ENCODE results near the gene HES2.
"Not testable (repeated sequence)": the region's sequence is repeated elsewhere in the genome, so short reads cannot be mapped to it uniquely, and the experiment has no call there.

HES2 gene

DNA sequence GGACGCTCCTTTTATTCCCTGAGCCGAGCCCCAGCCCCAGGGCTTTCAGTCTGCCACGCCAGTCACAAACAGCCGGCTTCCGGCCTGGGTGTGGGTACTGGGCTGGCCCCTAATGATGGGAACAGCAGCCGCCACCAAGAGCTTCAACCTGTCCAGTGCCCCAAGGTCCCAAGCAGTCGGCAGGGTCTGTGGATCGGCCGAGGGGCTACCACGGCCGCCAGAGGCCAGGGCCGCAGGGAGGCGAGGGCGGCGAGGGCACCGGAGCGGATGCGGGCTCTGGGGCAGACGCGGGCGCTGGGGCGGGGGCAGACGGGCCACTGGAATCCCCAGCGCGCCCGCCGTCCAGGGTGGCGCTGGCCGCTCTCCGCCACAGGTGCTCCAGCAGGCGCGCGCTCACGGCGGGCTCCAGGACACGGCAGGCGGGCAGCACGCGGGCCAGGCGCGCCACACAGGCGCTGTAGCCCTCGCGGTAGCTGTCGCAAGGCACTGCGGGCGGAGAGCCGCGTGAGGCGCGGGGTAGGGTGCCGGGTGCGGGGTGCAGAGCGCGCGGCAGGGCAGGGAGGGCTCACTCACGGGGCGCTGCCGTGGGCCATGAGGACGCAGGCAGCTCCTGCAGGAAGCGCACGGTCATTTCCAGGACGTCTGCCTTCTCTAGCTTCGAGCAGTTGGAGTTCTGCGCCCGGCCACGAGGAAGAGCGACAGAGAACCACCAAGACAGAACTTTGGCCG is 887 bp downstream of the HES2 start:
- no peak for DNase-seq (ENCODE audit: low read depth in 3 of 3)

DNA sequence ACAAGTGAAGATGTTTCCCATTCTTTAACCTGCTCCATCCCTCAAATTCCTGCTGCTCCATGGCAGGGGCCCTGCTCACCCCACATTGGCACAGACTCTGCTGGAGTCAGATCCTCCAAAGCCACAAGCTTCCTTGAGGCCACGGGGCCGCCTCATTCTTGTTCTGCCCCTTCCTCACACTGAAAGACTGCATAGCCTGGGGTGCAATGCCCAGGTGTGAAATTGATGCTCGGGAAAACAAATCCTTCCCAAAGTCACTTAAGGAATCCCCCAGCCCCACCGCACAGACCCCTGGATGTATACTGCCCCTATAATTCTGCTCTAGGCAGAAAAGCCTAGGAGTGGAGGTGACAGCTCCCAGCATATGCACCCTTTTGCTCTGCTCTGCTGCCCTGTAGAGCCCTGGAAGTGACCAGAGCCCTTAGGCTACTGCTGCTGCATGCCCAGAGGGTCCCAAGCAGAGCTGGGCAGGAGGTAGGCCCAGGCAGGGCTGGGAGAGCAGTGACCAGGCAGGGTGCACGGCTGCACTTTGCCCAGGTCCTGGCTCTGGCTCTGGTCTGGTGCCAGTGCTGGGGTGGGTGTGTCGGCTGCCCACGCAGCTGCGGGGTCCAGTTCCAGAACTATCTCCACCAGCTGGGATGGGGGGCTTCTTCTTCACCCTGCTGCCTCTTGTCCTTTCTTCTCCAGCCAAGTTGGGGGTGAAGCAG is 1.6 kb downstream of the HES2 start:
- DNase-seq (ENCODE audit: low read depth in 3 of 3): no peak

DNA sequence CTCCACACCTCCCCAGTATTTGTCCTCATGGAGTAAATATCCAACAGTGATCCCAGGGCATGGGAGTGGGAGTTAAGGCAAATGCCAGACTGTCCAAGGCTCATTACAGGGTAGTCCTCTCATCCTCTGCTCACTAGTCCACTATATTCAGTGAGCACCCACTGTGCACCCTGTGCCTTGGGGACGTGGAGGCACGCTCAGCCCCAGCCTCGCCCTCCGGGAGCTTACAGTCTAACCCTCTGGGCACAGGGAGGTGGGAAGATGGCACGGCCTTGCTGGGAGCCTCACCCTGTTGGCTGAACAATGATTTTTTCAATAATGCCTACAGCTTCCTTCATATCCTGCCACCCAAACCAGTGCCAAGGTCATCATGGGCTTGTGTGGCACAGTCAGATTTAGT is 2.8 kb downstream of the HES2 start:
- no peak for DNase-seq (ENCODE audit: low read depth in 3 of 3)

DNA sequence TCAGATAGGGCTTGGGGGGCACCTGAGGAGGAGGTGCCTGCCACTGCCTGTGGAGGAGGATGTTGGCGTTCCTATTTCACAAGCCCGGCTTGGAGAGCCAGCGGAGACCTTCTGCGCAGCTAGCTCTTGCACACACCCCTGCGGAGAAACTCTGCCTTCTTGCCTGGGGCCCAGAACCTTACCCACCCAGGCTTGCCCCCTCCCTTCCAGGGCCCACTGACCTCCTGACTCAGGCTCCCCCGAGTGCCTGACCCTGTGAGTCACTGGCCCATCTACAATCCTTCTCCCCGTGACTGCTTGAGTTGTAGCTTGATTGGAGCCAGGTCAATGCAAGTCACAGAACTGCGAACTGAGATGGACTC is 3.4 kb downstream of the HES2 start:
- no peak for DNase-seq (ENCODE audit: low read depth in 3 of 3)

DNA sequence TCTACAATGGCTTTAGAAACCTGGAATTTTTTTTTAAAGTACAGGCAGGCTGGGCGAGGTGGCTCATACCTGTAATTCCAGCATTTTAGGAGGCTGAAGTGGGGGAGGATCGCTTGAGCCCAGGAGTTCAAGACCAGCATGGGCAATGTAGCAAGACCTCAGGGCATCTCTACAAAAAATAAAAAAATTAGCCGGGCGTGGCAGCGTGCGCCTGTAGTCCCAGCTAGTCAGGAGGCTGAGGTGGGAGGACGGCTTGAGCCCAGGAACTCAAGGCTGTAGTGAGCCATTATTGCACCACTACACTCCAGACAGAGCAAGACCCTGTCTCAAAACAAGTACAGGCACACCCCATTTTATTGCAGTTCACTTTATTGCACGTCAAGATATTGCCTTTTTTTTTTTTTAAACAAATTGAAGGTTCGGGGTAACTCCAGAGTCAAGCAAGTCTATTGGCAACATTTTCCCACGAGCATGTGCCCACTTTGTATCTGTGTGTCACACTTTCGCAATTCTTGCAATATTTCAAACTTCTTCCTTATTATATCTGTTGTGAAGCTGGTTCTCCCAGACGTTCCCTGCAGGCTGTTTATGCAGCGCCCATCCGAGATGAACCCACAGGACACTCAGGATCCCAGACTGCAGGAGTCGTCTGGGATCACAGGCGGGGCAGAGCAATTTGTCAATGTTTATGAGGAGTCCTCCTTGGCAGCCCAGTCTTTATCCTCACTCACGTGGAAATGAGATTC is 4.7 kb downstream of the HES2 start:
- no peak for DNase-seq (ENCODE audit: low read depth in 3 of 3)

DNA sequence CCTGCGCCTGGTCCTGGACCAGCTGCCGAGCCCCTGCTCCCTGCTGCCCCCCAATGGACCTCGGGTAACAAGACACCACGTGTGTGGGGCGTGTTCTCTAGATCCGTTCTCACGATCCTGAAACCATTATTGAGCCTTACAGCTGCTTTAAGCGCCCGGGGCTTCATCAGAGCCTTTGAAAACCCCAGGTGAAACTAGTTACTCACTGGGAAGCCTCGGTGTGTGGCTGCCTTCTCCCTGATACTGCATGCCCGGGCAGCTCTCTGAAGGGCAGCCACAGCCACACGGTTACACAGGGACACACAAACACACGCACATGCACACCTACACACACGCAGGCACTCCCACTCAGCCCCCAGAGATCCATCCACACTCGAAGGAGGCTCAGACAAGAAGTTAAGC is 5.3 kb downstream of the HES2 start:
- DNase-seq (ENCODE audit: low read depth in 3 of 3): peak; percentile 11 to 41 (median 27)

DNA sequence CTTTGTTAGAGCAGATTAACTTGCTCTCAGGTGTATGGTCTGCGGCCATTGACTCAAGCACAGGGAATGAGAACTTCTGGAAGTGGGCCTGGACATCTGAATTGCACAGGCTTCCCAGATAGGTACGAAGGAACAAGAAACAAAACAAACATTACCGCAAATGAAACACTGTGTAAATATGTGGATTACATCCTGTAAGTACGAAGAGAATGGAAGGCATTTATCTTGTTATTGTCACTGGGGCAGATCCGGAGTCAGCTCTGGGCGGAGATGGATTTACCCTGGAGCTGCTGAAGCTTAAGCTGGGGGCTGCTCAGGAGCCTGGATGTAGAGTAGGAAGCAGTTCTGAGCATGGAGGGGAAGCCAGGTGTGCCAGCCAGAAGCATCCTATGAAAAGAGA is 6.8 kb downstream of the HES2 start:
- no peak for DNase-seq (ENCODE audit: low read depth in 3 of 3)

DNA sequence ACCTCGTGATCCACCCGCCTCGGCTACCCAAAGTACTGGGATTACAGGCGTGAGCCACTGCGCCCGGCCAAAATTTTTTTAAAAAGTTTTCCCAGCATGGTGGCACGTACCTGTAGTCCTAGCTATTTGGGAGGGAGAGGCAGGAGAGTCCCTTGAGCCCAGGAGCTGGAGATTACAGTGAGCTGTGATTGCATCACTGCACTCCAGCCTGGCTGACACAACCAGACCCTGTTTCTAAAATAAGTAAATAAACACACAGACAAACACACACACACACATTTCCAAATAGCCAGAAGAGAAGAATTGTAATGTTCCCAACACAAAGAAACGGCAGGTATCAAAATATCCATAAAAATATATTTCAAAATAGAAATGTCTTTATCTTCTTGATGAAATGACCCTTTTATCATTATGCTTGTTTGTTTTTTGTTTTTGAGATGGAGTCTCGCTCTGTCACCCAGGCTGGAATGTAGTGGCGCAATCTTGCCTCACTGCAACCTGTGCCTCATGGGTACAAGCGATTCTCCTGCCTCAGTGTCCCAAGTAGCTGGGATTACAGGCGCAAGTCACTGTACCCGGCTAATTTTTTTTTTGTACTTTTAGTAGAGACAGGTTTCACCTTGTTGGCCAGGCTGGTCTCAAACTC is 9.3 kb downstream of the HES2 start:
- DNase-seq (ENCODE audit: low read depth in 3 of 3): no peak

DNA sequence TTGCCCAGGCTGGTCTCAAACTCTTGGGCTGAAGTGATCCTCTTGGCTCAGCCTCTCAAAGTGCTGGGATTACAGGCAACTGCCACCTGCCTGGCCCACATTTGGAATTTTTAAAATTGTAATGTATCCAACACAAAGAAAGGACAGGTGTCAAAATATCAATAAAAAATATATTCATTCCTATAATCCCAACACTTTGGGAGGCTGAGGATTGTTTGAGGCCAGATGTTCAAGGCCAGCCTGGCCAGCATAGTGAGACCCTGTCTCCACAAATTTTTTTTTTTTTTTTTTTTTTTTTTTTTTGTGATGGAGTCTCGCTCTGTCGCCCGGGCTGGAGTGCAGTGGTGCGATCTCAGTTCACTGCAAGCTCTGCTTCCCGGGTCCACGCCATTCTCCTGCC is 10.0 kb downstream of the HES2 start:
- DNase-seq (ENCODE audit: low read depth in 3 of 3): no peak

DNA sequence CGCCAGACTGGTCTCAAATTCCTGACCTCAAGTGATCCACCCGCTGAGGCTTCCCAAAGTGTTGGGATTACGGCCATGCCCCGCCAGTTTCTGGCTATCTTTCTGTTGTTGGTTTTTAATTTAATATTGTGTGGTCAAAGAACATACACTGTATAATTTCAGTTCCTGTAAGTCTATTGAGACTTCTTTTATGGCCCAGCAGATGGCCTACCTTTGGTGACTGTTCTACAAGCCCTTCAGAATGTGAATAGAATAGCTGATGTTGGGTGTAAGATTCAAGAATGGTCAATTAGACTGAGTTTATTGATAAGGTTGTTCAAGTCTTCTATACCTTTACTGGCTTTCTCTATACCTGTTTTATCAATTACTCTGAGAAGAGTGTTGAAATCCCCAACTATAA is 10.7 kb downstream of the HES2 start:
- DNase-seq (ENCODE audit: low read depth in 3 of 3): no peak

DNA sequence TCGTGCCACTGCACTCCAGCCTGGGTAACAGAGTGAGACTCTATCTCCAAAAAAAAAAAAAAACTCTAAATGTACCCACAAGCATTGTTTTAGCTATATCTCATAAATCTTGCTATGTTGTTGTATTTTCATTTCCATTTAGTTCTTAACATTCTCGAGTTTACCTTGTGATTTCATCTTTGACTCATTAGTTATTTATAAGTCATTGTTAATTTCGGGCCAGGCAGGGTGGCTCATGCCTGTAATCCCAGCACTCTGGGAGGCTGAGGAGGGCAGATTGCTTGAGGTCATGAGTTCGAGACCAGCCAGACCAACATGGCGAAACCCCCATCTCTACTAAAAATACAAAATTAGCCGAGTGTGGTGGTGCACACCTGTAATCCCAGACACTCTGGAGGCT is 11.7 kb downstream of the HES2 start:
- DNase-seq (ENCODE audit: low read depth in 3 of 3): no peak

DNA sequence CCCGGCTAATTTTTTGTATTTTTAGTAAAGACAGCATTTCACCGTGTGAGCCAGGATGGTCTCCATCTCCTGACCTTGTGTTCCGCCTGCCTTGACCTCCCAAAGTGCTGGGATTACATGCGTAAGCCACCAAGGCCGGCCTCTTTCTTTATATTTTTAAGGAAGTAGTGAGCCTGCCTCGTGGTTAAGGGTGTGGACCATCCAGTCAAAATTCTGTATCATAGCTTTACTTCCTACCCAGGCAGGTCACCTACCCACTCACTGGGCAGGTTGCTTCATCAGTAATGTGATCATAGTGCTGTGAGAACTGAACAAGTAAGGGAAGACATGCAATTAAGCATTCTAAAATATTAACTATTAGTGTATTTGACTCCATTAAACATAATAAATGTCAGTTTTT is 18.0 kb downstream of the HES2 start:
- no peak for DNase-seq (ENCODE audit: low read depth in 3 of 3)

DNA sequence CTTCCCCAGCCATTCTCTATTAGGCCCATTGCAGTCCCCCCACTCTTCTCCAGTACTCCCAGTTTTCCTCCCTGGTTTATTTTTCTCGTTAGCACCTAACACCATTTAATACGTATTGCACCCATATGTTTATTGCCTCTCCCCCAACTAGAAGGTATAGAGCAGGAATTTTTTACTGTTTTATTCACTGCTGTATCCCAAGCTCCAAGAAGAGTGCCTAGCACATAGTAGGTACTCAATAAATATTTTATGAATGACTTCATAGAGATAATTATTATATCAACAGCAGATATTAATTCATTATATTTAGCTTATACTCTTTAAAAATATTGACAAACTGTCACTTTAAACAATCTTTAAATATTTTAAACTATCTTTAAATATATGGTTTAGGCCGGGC is 20.4 kb downstream of the HES2 start:
- no peak for DNase-seq (ENCODE audit: low read depth in 3 of 3)

DNA sequence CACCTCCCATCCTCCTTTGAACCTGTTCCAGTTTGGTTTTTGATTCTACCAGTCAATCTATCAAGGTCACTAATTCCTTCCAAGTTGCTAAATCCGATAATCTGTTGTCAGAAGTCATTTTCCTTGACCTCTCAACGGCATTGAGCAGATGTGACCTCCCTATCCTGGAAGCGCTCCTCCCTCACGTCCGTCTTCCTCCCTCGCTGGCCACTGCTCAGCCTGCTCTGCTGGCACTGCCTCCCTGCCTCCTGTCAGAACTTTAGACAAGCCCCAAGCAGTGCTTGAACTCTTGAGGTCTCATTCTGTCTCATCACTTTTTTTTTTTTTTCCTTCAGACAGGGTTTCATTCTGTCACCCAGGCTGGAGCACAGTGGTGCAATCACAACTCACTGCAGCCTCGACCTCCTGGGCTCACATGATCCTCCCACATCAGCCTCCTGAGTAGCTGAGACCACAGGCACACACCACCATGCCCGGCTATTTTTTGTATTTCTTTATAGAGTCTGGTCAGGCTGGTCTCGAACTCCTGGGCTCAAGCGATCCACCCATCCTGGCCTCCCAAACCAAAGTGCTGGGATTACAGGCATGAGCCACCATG is 21.8 kb downstream of the HES2 start:
- DNase-seq (ENCODE audit: low read depth in 3 of 3): no peak

DNA sequence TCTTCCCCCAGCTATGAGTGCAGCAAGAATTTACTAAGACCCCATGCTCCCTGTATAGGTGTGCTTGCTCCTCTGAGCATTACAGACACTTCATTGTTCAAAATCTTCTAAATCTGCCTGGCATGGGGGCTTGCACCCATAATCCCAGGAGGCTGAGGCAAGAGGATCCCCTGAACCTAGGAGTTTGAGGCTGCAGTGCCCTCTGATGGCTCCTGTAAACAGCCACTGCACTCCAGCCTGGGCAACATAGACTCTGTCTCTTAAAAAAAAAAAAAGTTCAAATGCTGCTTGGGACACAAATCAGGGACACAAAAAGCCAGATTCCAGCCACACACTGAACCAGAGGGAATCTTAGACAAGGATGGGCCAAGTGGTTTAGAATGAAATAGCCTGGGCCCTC is 22.7 kb downstream of the HES2 start:
- no peak for DNase-seq (ENCODE audit: low read depth in 3 of 3)

DNA sequence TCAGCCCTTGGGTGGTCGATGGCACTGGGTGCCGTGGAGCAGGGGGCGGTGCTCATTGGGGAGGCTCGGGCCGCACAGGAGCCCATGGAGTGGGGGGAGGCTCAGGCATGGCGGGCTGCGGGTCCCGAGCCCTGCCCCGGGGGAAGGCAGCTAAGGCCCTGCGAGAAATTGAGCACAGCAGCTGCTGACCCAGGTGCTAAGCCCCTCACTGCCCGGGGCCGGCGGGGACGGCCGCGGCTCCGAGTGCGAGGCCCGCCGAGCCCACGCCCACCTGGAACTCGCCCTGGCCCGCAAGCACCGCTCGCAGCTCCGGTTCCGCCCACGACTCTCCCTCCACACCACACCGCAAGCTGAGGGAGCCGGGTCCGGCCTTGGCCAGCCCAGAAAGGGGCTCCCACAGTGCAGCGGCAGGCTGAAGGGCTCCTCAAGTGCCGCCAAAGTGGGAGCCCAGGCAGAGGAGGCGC is 23.9 kb downstream of the HES2 start:
- DNase-seq (ENCODE audit: low read depth in 3 of 3): not testable (repeated sequence)

DNA sequence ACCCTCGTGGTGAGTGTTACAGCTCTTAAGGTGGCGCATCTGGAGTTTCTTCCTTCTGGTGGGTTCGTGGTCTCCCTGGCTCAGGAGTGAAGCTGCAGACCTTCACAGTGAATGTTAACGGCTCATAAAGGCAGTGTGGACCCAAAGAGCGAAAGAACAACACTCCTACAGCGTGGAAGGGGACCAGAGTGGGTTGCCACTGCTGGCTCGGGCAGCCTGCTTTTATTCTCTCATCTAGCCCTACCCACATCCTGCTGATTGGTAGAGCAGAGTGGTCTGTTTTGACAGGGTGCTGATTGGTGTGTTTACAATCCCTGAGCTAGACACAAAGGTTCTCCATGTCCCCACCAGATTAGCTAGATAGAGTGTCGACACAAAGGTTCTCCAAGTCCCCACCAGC is 24.6 kb downstream of the HES2 start:
- not testable (repeated sequence) for DNase-seq (ENCODE audit: low read depth in 3 of 3)

DNA sequence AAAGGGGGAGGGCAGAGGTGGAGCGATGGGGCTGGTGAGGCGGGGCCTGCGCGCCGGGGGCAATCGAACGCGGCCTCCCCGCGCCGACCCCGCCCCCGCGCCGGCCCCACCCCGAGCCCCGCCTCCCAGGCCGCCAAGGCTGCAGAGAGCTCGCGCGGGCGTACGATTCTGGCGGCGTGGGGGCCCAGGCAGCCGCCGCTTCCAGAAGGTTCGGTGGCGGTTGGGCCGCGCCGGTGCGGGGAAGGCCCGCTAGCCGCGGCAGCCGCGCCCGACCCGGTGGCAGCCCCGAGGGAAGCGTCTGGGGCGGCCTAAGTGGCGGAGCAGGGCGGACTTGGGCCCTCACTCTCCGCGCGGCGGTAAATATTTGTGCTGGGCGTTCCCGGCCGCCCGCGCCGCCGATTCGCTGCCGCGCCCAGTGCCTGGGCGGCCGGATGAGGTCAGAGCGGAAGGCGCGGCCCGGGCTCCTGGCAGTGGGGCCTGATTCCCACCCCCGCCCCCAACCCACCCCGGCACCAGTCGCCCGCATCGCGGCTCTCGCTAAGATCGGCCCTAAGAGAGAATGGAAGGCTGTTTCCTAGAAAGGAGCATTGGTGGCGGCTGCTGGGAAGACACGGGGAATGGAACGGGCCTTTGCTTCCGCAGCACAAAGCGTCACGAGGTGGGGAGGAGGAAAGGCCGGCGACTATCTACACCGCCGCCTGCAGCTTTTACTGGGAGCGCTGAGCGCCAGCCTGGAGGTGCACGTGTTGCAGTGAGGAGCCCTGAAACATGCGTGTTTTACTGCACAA is 26.1 kb downstream of the HES2 start, which contains the start of gene ACOT7:
TSS of gene ACOT7 (minus strand) at position 368 of the 788 bp plus-strand sequence. CDS start 368 bp downstream, outside the sequence.
- DNase-seq (ENCODE audit: low read depth in 3 of 3): peak; percentile 76 to 90 (median 83)

DNA sequence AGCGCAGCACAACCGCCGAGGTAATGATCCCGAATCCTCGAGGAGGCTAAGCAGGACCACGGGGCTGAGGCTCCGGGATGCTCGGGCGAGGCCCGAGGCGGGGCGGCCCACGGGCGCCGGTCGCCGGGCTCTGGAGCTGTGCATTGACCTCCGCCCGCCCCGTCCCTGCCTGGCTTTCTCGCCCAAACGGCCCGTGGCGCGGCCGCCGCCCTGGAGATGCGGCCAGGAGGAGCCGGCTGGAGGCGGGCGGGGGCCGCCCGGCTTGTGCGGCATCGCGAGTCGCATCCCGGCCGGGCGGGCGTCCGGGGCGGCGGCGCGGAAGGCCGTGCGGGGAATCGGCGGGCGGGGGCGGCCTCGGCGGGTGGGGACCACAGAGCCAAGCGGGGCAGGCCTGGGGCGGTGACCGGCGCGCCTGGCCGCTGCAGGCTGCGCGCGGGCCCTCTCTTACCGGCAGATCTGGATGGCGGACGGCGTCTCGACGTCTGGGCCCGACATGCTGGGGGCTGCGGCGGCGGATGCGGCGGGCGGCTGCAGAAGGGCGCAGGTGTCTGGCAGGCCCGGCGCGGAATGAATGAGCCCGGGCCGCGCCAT is 26.8 kb downstream of the HES2 start:
- no peak for DNase-seq (ENCODE audit: low read depth in 3 of 3)

DNA sequence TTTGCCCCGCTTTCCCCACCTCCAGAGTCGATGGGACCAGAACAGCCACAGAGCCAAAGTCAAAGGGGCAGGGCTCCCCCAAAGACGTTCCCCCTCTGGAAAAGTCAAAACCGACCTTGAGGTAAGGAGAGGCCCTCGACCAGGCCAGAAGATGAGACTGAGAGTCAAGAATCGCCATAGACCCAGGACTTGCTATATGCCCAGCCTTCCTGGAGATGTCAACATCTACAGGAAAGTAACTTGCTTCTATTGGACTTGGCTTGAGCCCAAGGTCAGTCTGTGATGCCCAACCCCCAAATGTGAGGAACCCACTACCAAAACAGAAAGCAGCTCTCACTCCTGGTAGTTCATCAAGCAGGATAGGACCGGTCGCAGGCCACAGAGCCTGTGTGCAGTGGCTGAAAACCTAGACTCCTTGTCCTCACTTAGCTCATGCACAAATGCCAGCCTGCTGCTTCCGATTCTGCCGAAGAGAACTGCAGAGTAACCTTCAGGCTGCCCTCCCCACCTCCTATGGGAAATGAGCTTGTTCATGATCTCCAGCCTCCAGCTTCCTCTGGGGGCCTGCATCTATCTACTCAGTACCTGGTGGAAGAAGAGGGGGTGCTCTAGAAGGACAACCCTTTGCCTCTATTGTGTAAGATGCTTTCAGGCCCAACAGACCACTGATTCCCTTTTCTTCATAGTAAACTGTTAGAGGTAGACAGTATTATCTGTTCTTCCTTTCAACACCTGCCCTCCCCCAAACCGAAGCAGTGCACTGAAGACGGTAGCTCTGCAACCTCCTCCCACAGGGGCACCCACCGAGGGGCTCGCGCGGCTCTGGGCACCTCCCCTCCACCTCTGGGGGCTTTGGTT is 27.5 kb downstream of the HES2 start:
- no peak for DNase-seq (ENCODE audit: low read depth in 3 of 3)
